HG03354 (cell line): Measurements from ENCODE around the gene NT5DC2.
"Not testable (repeated sequence)": the region's sequence is repeated elsewhere in the genome, so short reads cannot be mapped to it uniquely, and the experiment has no call there.

Source experiments
- ATAC-seq: cut with Tn5 transposase; IDR thresholded peaks from one replicate; pipeline ENCODE4 v1.9.1; 2021; ENCODE audit warnings: mild to moderate bottlenecking; ENCODE audit not compliant: unreplicated experiment, poor library complexity, severe bottlenecking

The NT5DC2 gene

GRCh38 chr3:52526671-52527038 is 7.0 kb downstream of the NT5DC2 start:
- not testable (repeated sequence) for ATAC-seq

GRCh38 chr3:52525680-52526561 is 7.7 kb downstream of the NT5DC2 start:
- ATAC-seq: no peak

DNA sequence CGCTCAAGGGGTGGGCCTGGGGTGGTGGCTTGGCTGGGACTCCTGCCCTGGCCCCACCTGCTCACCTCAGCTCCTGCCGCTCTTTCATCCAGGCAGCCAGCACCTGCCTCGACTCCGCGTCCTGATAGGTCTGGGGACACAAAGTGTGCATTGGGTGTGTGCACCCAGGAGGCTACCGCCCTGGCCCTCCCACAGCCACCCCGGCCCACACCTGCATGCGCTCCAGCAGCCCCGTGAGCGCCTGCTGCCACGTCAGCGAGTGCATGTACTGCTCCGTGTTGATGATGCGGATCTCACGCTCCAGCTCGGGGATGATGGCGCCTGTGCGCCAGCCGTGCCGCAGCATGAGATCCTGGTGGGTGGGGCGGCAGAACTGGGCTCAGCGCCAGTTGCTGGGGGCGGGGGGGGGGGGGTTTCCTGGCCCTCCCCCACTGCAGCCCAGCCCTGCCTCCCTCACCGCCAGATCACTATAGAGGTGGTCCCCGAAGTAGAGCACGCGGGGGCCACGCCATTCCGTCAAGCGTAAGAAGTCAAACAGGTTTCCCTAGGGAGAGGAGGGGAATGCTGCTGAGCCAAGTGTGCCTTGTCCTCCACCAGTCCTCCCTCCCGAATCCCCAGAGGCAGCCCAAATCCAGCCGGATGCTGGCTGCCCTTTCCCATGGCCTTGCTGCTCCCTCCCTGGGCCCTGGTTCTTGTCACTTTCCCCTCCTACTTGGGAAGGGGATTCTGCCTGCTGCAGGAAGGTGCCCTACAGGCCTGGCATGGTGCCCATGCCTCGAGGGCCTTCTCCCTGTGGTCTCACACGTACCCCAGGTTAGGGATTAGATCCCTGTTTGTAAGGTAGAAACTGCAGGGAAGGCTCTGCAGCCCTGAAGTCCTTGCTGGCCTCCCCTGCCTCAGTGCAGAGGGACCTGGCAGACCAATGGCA is 8.6 kb downstream of the NT5DC2 start:
- ATAC-seq: no peak

GRCh38 chr3:52524258-52524751 is 9.4 kb downstream of the NT5DC2 start:
- no peak for ATAC-seq

DNA sequence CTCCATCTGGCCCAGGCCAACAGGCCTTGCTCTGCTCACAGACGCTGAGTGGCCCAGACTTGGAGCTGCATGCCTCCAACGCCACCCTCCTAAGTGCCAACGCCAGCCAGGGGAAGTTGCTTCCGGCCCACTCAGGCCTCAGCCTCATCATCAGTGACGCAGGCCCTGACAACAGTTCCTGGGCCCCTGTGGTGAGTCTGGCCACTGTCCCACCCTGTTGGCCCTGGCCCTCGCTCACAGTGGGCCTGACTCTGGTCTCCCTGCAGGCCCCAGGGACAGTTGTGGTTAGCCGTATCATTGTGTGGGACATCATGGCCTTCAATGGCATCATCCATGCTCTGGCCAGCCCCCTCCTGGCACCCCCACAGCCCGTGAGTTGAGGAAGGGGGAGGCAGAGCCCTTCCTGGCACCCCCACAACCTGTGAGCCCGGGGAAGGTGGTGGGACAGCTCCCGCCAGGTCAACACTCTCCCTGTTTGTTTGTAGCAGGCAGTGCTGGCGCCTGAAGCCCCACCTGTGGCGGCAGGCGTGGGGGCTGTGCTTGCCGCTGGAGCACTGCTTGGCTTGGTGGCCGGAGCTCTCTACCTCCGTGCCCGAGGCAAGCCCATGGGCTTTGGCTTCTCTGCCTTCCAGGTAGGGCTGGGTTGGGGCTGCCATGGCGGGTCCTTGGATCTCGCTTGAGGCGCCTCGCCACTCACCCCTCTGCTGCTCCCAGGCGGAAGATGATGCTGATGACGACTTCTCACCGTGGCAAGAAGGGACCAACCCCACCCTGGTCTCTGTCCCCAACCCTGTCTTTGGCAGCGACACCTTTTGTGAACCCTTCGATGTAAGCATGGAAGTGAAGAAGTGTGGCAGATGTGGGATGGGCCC is 10.0 kb downstream of the NT5DC2 start:
- ATAC-seq: no peak

DNA sequence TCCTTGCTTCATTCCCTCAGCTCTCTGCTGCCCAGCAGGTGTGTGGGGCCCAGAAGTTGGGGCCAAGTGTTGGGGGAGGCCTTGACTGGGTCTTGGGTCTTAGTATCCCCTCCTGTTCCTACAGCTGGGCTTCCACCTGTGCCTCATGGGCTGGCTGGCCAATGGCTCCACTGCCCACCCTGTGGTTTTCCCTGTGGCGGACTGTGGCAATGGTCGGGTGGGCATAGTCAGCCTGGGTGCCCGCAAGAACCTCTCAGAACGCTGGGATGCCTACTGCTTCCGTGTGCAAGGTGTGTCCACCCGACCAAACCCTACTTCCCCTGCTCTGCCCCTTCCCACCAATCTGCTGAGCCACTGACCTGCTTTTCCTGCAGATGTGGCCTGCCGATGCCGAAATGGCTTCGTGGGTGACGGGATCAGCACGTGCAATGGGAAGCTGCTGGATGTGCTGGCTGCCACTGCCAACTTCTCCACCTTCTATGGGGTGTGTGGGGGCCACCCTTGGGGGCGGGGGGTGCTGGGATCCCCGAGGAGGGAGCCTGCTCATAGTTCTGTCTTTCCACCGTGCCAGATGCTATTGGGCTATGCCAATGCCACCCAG is 10.9 kb downstream of the NT5DC2 start:
- ATAC-seq: no peak

GRCh38 chr3:52521881-52522650 is 11.6 kb downstream of the NT5DC2 start:
- no peak for ATAC-seq

DNA sequence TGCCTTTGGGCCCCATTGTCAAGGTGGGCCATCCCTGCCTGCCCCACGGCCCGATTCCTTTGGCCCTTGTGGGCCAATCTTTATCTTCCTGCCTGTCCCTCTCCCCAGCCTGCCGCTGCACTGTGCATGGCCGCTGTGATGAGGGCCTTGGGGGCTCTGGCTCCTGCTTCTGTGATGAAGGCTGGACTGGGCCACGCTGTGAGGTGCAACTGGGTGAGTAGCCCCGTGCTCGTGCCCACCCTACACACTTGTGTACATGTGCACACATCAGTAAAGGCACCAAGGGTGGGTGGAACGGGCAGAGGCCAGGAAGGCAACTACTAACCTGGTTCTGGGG is 12.2 kb downstream of the NT5DC2 start:
- no peak for ATAC-seq

DNA sequence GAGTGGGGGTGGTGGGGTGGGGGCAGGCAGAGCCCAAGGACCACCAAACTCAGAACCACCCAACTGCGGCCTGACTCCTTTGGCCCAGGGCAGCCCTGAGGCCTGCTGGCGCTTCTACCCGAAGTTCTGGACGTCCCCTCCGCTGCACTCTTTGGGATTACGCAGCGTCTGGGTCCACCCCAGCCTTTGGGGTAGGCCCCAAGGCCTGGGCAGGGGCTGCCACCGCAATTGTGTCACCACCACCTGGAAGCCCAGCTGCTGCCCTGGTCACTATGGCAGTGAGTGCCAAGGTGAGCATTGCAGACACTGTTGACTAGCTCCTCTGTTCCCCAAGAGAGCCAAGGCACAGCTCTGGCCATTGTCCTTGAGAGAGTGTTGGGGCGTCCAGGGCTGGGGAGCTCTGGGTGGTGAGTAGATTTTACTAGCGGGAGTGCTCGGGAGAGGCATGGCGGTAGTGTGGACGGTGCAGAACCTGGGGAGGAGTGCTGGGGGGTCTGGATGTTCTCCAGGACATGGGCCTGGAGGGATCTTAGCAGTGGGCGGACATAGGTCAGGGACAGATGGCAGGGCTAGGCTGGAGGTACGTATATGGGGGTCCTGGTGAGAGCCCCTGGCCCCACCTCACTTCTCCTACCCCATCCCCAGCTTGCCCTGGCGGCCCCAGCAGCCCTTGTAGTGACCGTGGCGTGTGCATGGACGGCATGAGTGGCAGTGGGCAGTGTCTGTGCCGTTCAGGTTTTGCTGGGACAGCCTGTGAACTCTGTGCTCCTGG is 12.8 kb downstream of the NT5DC2 start:
- ATAC-seq: no peak

DNA sequence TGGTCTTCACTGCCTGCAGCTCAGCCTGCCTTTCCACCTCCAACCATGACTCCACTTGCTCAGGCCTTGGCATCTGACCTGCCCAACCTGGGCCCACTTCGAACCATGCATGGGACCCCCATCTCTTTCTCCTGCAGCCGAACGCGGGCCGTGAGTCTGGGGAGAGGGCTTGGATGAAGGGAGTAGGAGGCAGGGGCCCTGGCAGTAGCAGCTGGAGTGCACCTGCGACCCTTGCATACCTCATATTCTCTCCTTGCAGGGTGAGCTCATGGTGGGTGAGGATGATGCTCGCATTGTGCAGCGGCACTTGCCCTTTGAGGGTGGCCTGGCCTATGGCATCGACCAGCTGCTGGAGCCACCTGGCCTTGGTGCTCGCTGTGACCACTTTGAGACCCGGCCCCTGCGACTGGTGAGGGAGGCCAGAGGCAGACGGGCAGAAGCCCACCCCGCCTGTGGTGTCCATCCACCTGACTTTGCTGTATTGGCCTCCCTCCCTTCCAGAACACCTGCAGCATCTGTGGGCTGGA is 13.5 kb downstream of the NT5DC2 start:
- ATAC-seq: no peak

- no peak for ATAC-seq
These were observed 14.1 kb downstream of the NT5DC2 start for GRCh38 chr3:52519445-52520140.

- ATAC-seq: no peak
These were observed 14.8 kb downstream of the NT5DC2 start for GRCh38 chr3:52518723-52519444.

GRCh38 chr3:52517796-52518722 is 15.6 kb downstream of the NT5DC2 start:
- no peak for ATAC-seq

- ATAC-seq: no peak
These were observed 17.0 kb downstream of the NT5DC2 start for GRCh38 chr3:52516509-52517195.

- ATAC-seq: no peak
These were observed 18.5 kb downstream of the NT5DC2 start for GRCh38 chr3:52515192-52515591.
